PC-3 (cell line): ENCODE measurements around the gene PIAS3.
A peak's percentile ranks its signal among the peaks of the same experiment; 100 is the strongest.

Experiments used
- CTCF ChIP-seq: fragments of 300-600 bp; sonication (generic); conservative IDR thresholded peaks from 2 replicates; pipeline ENCODE4 v1.5.1; 2017; ENCODE audit warnings: antibody characterized with exemption, low read depth, mild to moderate bottlenecking, low read length
- EZH2 ChIP-seq: fragments of 300-600 bp; sonication (generic); IDR thresholded peaks from one replicate; pipeline ENCODE4 v1.6.1; 2017; ENCODE audit warnings: antibody characterized with exemption, mild to moderate bottlenecking, low read length; ENCODE audit not compliant: unreplicated experiment

GRCh38 chr1:145845514-145846161, 13.2 kb downstream of the PIAS3 start, which contains the start of gene NUDT17:
- TF ChIP-seq EZH2 (no peak), CTCF (peak; percentile 98)
